Panc1 (cell line): Measurements from ENCODE around the gene TPGS2. TPM values are rescaled to one million over a fixed set of nuclear protein-coding genes. Genes with fewer than 3 reads are reported as not detected.

Experiments
- ATAC-seq: fragments of 200-7000 bp; cut with Tn5 transposase; 2 replicates; pipeline ENCODE4 v1.9.1; 2020; ENCODE audit warnings: mild to moderate bottlenecking, moderate library complexity
- BruUV-seq: library from RNA; stranded (reverse); fragments of 400-500 nt; replicated peaks from 2 replicates; lab custom pipeline; 2021; lab: Mats Ljungman, UMichigan
- CTCF ChIA-PET: fragments of 300-600 bp; sonication (Branson Sonifier 250); formaldehyde crosslinking; loops from one replicate; lab custom pipeline; 2022; ENCODE audit warnings: antibody characterized with exemption; lab: Charles Lee
- POLR2A ChIA-PET: fragments of 300-600 bp; sonication (Branson Sonifier 250); formaldehyde crosslinking; loops from one replicate; lab custom pipeline; 2022; ENCODE audit warnings: antibody characterized with exemption; lab: Charles Lee
- DNase-seq: peaks from one replicate; pipeline ENCODE4 v3.0.0-alpha.2; 2010; ENCODE audit warnings: low read depth, low spot score
- H3K27ac ChIP-seq: 2 replicates; pipeline ENCODE4 v1.5.1; 2011; ENCODE audit warnings: mild to moderate bottlenecking, low read length, inconsistent platforms
- H3K27me3 ChIP-seq: fragments of 200-500 bp; sonication (Bioruptor generic); 2 replicates; pipeline ENCODE4 v1.6.0; 2014; ENCODE audit warnings: low read length, inconsistent platforms; ENCODE audit not compliant: control insufficient read depth, insufficient read depth
- H3K36me3 ChIP-seq: fragments of 200-500 bp; sonication (Bioruptor generic); 2 replicates; pipeline ENCODE4 v1.5.1; 2014; ENCODE audit warnings: inconsistent platforms, mild to moderate bottlenecking, low read length, moderate library complexity; ENCODE audit not compliant: control insufficient read depth, insufficient read depth
- H3K4me1 ChIP-seq: 2 replicates; pipeline ENCODE4 v1.5.1; 2011; ENCODE audit warnings: inconsistent platforms, mild to moderate bottlenecking, low read length, moderate library complexity; ENCODE audit not compliant: control insufficient read depth, insufficient read depth
- H3K4me3 ChIP-seq, 2 experiments: 2 replicates each; pipeline ENCODE4 v1.5.1; 2011 to 2012; ENCODE audit warnings: low read depth in 2 of 2, low read length in 2 of 2, mild to moderate bottlenecking in 2 of 2, inconsistent platforms in 1 of 2, moderate library complexity in 1 of 2
- H3K9me3 ChIP-seq: fragments of 200-500 bp; sonication (Bioruptor generic); 2 replicates; pipeline ENCODE4 v1.5.1; 2014; ENCODE audit warnings: low read depth, mild to moderate bottlenecking, inconsistent platforms, low read length, moderate library complexity; ENCODE audit not compliant: control insufficient read depth, insufficient read depth
- CTCF ChIP-seq: fragments of 450-650 bp; IDR thresholded peaks from 2 replicates; pipeline ENCODE4 v1.5.1; 2017; ENCODE audit warnings: mild to moderate bottlenecking
- POLR2AphosphoS5 ChIP-seq: IDR thresholded peaks from 2 replicates; pipeline ENCODE4 v1.6.1; 2012; ENCODE audit warnings: mild to moderate bottlenecking, low read depth, low read length, moderate library complexity
- REST ChIP-seq, 2 experiments: IDR thresholded peaks; 2 replicates each; pipeline ENCODE4 v1.6.1; 2011 to 2012; ENCODE audit warnings: low read depth in 2 of 2, control low read depth in 1 of 2, low read length in 1 of 2, mild to moderate bottlenecking in 1 of 2, moderate library complexity in 1 of 2; ENCODE audit not compliant: insufficient read depth in 1 of 2
- SIN3A ChIP-seq: IDR thresholded peaks from 2 replicates; pipeline ENCODE4 v1.6.1; 2012; ENCODE audit warnings: low read depth, mild to moderate bottlenecking, low read length, moderate library complexity, borderline replicate concordance; ENCODE audit not compliant: insufficient read depth
- TCF7L2 ChIP-seq: IDR thresholded peaks from 2 replicates; pipeline ENCODE4 v1.6.1; 2011; ENCODE audit warnings: mild to moderate bottlenecking, low read depth, low read length, inconsistent platforms
- in situ Hi-C: cut with HindIII; loops from 2 replicates; pipeline ENCODE4 v1.10.0; 2016; ENCODE audit warnings: low sequenced_read_pairs, low pct_unique_long_range_greater_than_20kb
- intact Hi-C: fragments of 100-400 bp; cut with micrococcal nuclease; formaldehyde crosslinking; loops from one replicate; pipeline ENCODE4 v1.10.0; 2022; ENCODE audit not compliant: unreplicated experiment
- total RNA-seq: library from RNA; stranded (reverse); gene quantifications from one replicate; pipeline ENCODE4 v1.2.1, GENCODE V29; 2021; ENCODE audit not compliant: unreplicated experiment

TPGS2 gene
- total RNA-seq, 1 experiment from 2014 or later, result 98.7 TPM

GRCh38 chr18:36786686-36787085 lies 42.1 kb downstream of the TPGS2 start:
- in situ Hi-C loops (no loop called here), intact Hi-C loops (no loop called here)
- ATAC-seq (no peak), DNase-seq (no peak)
- H3K27me3 ChIP-seq, result no peaks in the 10 kb centered on the region
- ChIA-PET POLR2A (interaction anchor here (0.6 kb wide), 1 partner anchor 613 kb away, joined by 3 read pairs; no protein-coding TSS in a partner anchor), CTCF (no interaction called here)
- no peaks in the 10 kb centered on the region for H3K36me3 ChIP-seq
- no peaks in the 10 kb centered on the region for H3K4me1 ChIP-seq
- H3K4me3 ChIP-seq, result no peak overlapping the region
- H3K27ac ChIP-seq, result no peak overlapping the region
- TF ChIP-seq REST (IDR thresholded peaks at IDR 0.05; ENCODE audit: insufficient read depth in 1 of 2, low read depth in 2 of 2, low read length in 1 of 2) (no peak), TCF7L2 (no peak)
- no TSS peak for BruUV-seq
- no peaks in the 10 kb centered on the region for H3K9me3 ChIP-seq

GRCh38 chr18:36783792-36784191 lies 45.0 kb downstream of the TPGS2 start:
- BruUV-seq, result no TSS peak
- TF ChIP-seq SIN3A, result no peak
- TF ChIP-seq CTCF, result no peak
- TF ChIP-seq TCF7L2, result no peak
- TF ChIP-seq REST (IDR thresholded peaks at IDR 0.05; ENCODE audit: insufficient read depth in 1 of 2, low read depth in 2 of 2, low read length in 1 of 2), result no peak
- TF ChIP-seq POLR2AphosphoS5, result no peak
- CTCF ChIA-PET, result no interaction called here
- in situ Hi-C loops (no loop called here), intact Hi-C loops (no loop called here)
- ATAC-seq (no peak), DNase-seq (no peak)
- Histone ChIP-seq H3K36me3 (no peaks in the 10 kb centered on the region), H3K4me3 (no peak overlapping the region), H3K4me1 (no peaks in the 10 kb centered on the region), H3K27ac (no peak overlapping the region), H3K9me3 (no peaks in the 10 kb centered on the region), H3K27me3 (no peaks in the 10 kb centered on the region)
- POLR2A ChIA-PET, result no interaction called here
